Caco-2 (cell line): ENCODE data around the gene STRA8. TPM values are rescaled to one million over a fixed set of nuclear protein-coding genes. Genes with fewer than 3 reads are reported as not detected.

ENCODE experiments used
- BruUV-seq: library from RNA; stranded (reverse); fragments of 400-500 nt; replicated peaks from 2 replicates; lab custom pipeline; 2021; lab: Mats Ljungman, UMichigan
- CTCF ChIA-PET: fragments of 300-600 bp; sonication (Branson Sonifier 250); formaldehyde crosslinking; loops from one replicate; lab custom pipeline; 2022; ENCODE audit warnings: antibody characterized with exemption; lab: Charles Lee
- POLR2A ChIA-PET: fragments of 300-600 bp; sonication (Branson Sonifier 250); formaldehyde crosslinking; loops from one replicate; lab custom pipeline; 2022; ENCODE audit warnings: antibody characterized with exemption; lab: Charles Lee
- DNase-seq, 2 experiments: peaks; one replicate each; pipeline versions ENCODE4 v3.0.0 to v3.0.0-alpha.2; 2020 to 2022
- H3K27me3 ChIP-seq: replicated peaks from 2 replicates; pipeline ENCODE4 v1.6.0; 2011; ENCODE audit warnings: low read length; ENCODE audit not compliant: control insufficient read depth, insufficient read depth
- H3K36me3 ChIP-seq: 2 replicates; pipeline ENCODE4 v1.5.1; 2011; ENCODE audit warnings: low read length; ENCODE audit not compliant: control insufficient read depth, insufficient read depth
- H3K4me1 ChIP-seq: fragments of 250-450 bp; sonication (Bioruptor Pico); 2 replicates; pipeline ENCODE4 v1.5.1; 2020; ENCODE audit warnings: mild to moderate bottlenecking
- H3K4me3 ChIP-seq: 2 replicates; pipeline ENCODE4 v1.5.1; 2011; ENCODE audit warnings: low read depth, mild to moderate bottlenecking, control low read depth, low read length
- H3K9me3 ChIP-seq: fragments of 250-450 bp; sonication (Bioruptor Pico); 2 replicates; pipeline ENCODE4 v1.5.1; 2020; ENCODE audit warnings: mild to moderate bottlenecking, moderate library complexity
- H3K27ac Mint-ChIP-seq: one replicate; pipeline ENCODE4 v1.8.0; 2022; ENCODE audit warnings: mixed read lengths; ENCODE audit not compliant: unreplicated experiment
- H3K27me3 Mint-ChIP-seq: one replicate; pipeline ENCODE4 v1.8.0; 2022; ENCODE audit warnings: mixed read lengths; ENCODE audit not compliant: insufficient read depth, unreplicated experiment
- H3K36me3 Mint-ChIP-seq: one replicate; pipeline ENCODE4 v1.8.0; 2022; ENCODE audit warnings: mild to moderate bottlenecking, mixed read lengths; ENCODE audit not compliant: insufficient read depth, unreplicated experiment
- H3K4me1 Mint-ChIP-seq: one replicate; pipeline ENCODE4 v1.8.0; 2022; ENCODE audit warnings: low read depth, mixed read lengths; ENCODE audit not compliant: unreplicated experiment
- H3K4me3 Mint-ChIP-seq: one replicate; pipeline ENCODE4 v1.8.0; 2022; ENCODE audit warnings: mild to moderate bottlenecking, moderate library complexity, mixed read lengths; ENCODE audit not compliant: unreplicated experiment
- H3K9me3 Mint-ChIP-seq: one replicate; pipeline ENCODE4 v1.8.0; 2022; ENCODE audit warnings: mixed read lengths; ENCODE audit not compliant: unreplicated experiment
- intact Hi-C: fragments of 100-400 bp; cut with micrococcal nuclease; formaldehyde crosslinking; loops from one replicate; pipeline ENCODE4 v1.10.0; 2022; ENCODE audit not compliant: unreplicated experiment
- total RNA-seq: library from RNA; stranded (reverse); gene quantifications from 2 replicates; pipeline ENCODE4 v1.2.3, GENCODE V29; 2022
- TF ChIP-seq, protein P1 (sequence below), 2 experiments: fragments of 200-600 bp in 1 of 2; IDR thresholded peaks; 1 replicate in 1 of 2; 2 replicates in 1 of 2; pipeline versions ENCODE4 v1.5.1 to v1.8.0; 2011 to 2022; ENCODE audit warnings: antibody characterized with exemption in 1 of 2, control low read depth in 1 of 2, inconsistent platforms in 1 of 2, low read depth in 1 of 2, low read length in 1 of 2, mild to moderate bottlenecking in 1 of 2, moderate library complexity in 1 of 2; ENCODE audit not compliant: insufficient read depth in 1 of 2, severe bottlenecking in 1 of 2, unreplicated experiment in 1 of 2

The STRA8 gene
- total RNA-seq, 1 experiment from 2014 or later: not detected

- Histone ChIP-seq H3K4me3 (no peak overlapping the region), H3K27me3 (no peaks in the 10 kb centered on the region), H3K36me3 (no peaks in the 10 kb centered on the region; the same call in 1 of the 2 replicates), H3K4me1 (peaks cover 12% of the 10 kb centered on the region), H3K9me3 (no peaks in the 10 kb centered on the region)
- peaks cover 8% of the 10 kb centered on the region for H3K4me1 Mint-ChIP-seq
- ChIA-PET CTCF (no interaction called here), POLR2A (no interaction called here)
- H3K27ac Mint-ChIP-seq: no peak overlapping the region
- H3K27me3 Mint-ChIP-seq: no peaks in the 10 kb centered on the region
- intact Hi-C loops: no loop called here
- TF ChIP-seq, protein P1, sequence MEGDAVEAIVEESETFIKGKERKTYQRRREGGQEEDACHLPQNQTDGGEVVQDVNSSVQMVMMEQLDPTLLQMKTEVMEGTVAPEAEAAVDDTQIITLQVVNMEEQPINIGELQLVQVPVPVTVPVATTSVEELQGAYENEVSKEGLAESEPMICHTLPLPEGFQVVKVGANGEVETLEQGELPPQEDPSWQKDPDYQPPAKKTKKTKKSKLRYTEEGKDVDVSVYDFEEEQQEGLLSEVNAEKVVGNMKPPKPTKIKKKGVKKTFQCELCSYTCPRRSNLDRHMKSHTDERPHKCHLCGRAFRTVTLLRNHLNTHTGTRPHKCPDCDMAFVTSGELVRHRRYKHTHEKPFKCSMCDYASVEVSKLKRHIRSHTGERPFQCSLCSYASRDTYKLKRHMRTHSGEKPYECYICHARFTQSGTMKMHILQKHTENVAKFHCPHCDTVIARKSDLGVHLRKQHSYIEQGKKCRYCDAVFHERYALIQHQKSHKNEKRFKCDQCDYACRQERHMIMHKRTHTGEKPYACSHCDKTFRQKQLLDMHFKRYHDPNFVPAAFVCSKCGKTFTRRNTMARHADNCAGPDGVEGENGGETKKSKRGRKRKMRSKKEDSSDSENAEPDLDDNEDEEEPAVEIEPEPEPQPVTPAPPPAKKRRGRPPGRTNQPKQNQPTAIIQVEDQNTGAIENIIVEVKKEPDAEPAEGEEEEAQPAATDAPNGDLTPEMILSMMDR (IDR thresholded peaks at IDR 0.05; ENCODE audit: insufficient read depth in 1 of 2, low read depth in 1 of 2, low read length in 1 of 2, severe bottlenecking in 1 of 2, unreplicated experiment in 1 of 2): no peak
- no peaks in the 10 kb centered on the region for H3K9me3 Mint-ChIP-seq
- no TSS peak for BruUV-seq
- no peak for DNase-seq
- no peaks in the 10 kb centered on the region for H3K36me3 Mint-ChIP-seq
- no peak overlapping the region for H3K4me3 Mint-ChIP-seq
Observed at GRCh38 chr7:135201350-135201749, 32.3 kb upstream of the STRA8 start.

- H3K27me3 Mint-ChIP-seq: no peaks in the 10 kb centered on the region
- Histone ChIP-seq H3K27me3 (no peaks in the 10 kb centered on the region), H3K4me1 (peaks cover 7% of the 10 kb centered on the region), H3K9me3 (no peaks in the 10 kb centered on the region), H3K36me3 (no peaks in the 10 kb centered on the region; the same call in 1 of the 2 replicates), H3K4me3 (no peak overlapping the region)
- no peaks in the 10 kb centered on the region for H3K9me3 Mint-ChIP-seq
- H3K36me3 Mint-ChIP-seq: no peaks in the 10 kb centered on the region
- ChIA-PET POLR2A (no interaction called here), CTCF (no interaction called here)
- H3K27ac Mint-ChIP-seq: no peak overlapping the region
- no peak for DNase-seq
- no peak overlapping the region for H3K4me3 Mint-ChIP-seq
- no TSS peak for BruUV-seq
- TF ChIP-seq, protein P1 (IDR thresholded peaks at IDR 0.05; ENCODE audit: insufficient read depth in 1 of 2, low read depth in 1 of 2, low read length in 1 of 2, severe bottlenecking in 1 of 2, unreplicated experiment in 1 of 2): no peak
- H3K4me1 Mint-ChIP-seq: peaks cover 7% of the 10 kb centered on the region
- intact Hi-C loops: no loop called here
Observed at GRCh38 chr7:135204341-135204749, 29.3 kb upstream of the STRA8 start.

DNA sequence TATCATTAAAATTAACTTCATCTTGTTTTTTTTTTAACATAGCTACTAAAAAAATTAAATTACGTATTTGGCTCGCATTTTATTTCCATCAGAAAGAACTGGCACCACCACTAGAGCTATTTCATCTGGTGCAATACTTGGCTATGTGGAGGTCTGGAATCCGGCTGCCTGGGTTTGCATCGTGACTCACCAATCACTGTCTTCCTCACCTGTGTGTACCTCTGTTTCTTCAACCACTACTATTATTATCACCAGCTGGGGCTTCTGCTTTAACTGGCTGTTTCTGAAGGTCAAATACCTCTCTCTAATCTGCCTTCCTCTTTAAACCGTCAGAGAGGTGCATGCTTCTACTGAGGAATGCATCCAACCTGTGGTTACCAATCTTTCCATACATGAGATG, 28.8 kb upstream of the STRA8 start:
- no peaks in the 10 kb centered on the region for H3K36me3 Mint-ChIP-seq
- TF ChIP-seq, protein P1 (IDR thresholded peaks at IDR 0.05; ENCODE audit: insufficient read depth in 1 of 2, low read depth in 1 of 2, low read length in 1 of 2, severe bottlenecking in 1 of 2, unreplicated experiment in 1 of 2): no peak
- no peak for DNase-seq
- no peaks in the 10 kb centered on the region for H3K27me3 Mint-ChIP-seq
- H3K9me3 ChIP-seq: no peaks in the 10 kb centered on the region
- H3K27me3 ChIP-seq: no peaks in the 10 kb centered on the region
- ChIA-PET POLR2A (no interaction called here), CTCF (no interaction called here)
- intact Hi-C loops: no loop called here
- no peak overlapping the region for H3K27ac Mint-ChIP-seq
- H3K4me3 ChIP-seq: no peak overlapping the region
- H3K9me3 Mint-ChIP-seq: no peaks in the 10 kb centered on the region
- no peak overlapping the region for H3K4me3 Mint-ChIP-seq
- no TSS peak for BruUV-seq
- H3K4me1 ChIP-seq: peaks cover 2% of the 10 kb centered on the region
- peaks cover 1% of the 10 kb centered on the region for H3K4me1 Mint-ChIP-seq
- no peaks in the 10 kb centered on the region; the same call in 1 of the 2 replicates for H3K36me3 ChIP-seq
